Kidney tubule cell (primary cell): Measurements from ENCODE around the gene KRTAP19-6.
"Not testable (repeated sequence)": the region's sequence is repeated elsewhere in the genome, so short reads cannot be mapped to it uniquely, and the experiment has no call there.

Source experiments
- DNase-seq: peaks from one replicate; pipeline ENCODE4 v3.0.0-alpha.2; 2018; ENCODE audit warnings: low spot score

The KRTAP19-6 gene, protein sequence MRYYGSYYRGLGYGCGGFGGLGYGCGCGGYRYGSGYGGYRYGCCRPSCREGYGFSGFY

GRCh38 chr21:30541764-30542163, at the start of gene KRTAP19-6:
Gene KRTAP19-6 (minus strand): TSS chr21:30541864. CDS start chr21:30541833, 31 bp downstream.
- no peak for DNase-seq

DNA sequence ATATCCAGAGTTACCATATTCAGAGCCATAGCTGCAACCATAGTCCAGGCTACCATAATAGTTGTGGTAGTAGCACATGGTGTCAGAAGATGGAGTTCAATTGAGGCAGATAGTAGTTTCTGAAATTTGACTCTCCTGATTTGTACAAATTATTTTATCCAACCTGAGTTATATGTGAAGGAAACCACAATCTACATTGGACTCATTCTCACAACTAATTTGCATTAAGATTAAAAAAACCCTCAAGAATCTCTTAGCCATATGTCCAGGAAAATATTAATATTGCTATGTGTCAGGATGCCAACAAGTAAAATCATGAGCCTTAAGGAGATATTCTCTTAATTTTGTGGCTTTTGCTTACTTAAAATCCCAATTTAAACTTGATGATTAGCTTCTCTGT, 48.6 kb upstream of the KRTAP19-6 start, which contains the start of gene KRTAP22-2:
Gene KRTAP22-2 (minus strand): TSS at position 101 of the 400 bp plus-strand sequence.
- DNase-seq, result no peak

GRCh38 chr21:30582870-30583269, 41.2 kb upstream of the KRTAP19-6 start:
- DNase-seq, result no peak

GRCh38 chr21:30580132-30580531, 38.5 kb upstream of the KRTAP19-6 start:
- no peak for DNase-seq

DNA sequence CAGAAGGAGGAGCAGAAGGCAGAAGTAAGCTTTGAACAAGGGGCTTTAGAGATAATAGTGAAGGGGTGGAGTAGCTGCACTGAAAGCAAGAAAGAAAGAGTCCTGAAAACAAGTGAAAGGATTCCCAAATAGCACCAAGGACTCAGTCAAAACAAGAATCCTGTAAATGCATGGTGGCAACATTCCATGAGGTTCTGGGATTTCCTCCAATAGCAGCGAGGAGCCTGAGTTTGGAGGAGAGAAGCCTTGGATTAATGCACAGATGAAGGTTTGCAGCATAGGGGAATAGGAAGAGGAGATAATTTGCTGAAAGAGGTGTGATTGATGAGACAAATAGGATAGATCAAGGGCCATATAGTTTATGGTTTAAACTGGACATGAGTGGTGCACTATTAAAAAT, 37.7 kb upstream of the KRTAP19-6 start:
- DNase-seq, result no peak

GRCh38 chr21:30577766-30578165, 36.1 kb upstream of the KRTAP19-6 start:
- no peak for DNase-seq

- DNase-seq, result no peak
Measured at GRCh38 chr21:30567617-30568016, 26.0 kb upstream of the KRTAP19-6 start.

DNA sequence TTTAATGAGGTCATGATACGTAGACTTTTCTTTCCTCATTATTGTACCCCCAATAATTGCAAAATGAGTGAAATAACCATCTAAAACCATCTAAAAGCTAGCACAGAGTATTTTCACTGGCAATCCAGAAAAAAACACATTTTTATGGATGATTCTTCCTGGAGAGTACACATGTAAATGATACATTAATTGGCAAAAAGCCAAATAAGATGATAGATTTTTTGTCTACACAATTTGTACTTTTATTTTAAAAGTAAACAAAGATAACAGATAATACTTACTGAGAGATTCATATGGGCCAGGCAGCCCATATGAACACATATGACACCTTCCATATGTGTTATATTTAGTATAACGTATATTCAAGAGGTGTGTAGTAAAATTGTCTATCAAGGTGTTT, 22.0 kb upstream of the KRTAP19-6 start:
- DNase-seq, result no peak

DNA sequence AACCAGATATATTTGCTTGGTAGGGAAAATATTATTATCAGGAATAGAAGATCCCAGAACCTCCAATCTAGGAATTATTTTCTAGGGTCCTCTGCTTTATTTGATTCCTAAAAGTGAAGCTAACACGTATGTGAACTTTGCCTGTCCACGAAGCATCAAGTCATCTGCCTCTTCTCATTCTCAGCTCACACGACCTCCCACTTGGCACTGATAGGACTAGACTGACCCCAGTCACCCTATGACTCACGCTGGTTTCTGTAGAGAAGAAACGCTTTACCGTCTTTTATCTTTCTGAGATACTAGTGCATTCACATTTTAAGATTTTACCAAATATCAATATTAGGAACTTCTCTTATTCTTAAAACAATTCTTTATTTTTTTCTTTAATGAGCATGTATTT, 21.4 kb upstream of the KRTAP19-6 start:
- DNase-seq, result no peak

GRCh38 chr21:30561957-30562356, 20.3 kb upstream of the KRTAP19-6 start:
- DNase-seq, result no peak

- no peak for DNase-seq
Measured at GRCh38 chr21:30561264-30561895, 19.7 kb upstream of the KRTAP19-6 start, which contains the start of gene KRTAP19-7. Gene KRTAP19-7 (minus strand): TSS chr21:30561314. CDS start chr21:30561289, 25 bp downstream.

DNA sequence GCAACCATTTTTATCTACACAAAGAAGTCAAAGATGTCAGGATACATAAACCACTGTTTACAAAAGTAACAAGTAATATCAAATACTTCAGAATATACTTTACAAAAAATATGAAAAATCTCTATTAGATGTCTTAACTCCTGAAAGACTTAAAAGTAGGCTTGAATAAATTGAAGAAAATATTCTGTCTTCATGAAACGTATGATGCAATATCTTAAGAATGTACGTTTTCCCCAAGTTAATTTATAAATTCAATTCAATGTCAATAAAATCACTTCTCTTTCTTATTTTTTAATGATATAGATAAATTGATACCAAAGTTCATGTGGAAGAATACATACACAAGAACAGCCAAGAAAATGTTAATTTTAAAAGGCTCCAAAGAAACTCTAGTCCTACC, 13.4 kb upstream of the KRTAP19-6 start:
- DNase-seq, result no peak

DNA sequence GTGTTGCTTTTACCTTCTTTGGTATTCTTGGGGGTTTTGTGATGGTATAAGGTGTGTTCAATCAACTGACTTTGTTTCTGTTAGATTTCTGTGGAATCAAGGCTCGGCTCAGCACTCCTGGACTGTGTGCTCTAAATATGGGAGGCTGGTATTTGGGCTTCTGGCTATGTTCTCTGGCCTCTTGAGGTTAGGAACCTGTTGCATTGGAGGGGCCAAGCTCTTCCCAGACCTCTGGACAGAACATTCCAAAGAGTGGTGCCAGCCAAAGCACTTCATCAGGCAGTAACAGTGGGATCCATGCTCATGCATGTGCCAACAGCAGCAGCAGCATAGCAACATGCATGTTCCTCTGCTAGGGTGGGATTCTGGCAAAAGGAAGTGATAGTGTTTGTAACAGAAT, 11.1 kb upstream of the KRTAP19-6 start:
- DNase-seq, result no peak

DNA sequence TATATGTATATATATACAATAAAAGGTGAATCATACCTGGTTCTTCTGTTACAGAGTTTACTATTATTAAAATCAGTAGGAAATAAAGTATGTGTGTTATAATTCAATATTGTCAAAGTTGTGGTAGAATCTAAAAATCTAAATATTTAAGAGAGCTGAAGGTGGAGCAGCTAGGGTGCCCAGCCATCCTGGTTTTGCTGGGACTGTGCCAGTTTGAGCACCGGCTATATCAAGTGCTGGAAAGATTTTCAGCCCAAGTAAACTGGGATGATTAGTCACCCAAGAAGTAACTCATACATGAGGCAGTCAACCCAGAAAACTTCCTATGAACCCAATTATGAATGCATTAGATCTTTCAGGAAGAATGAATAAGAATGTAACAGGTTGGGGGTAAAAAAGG, 22.8 kb downstream of the KRTAP19-6 start:
- DNase-seq, result peak; percentile 2

- no peak for DNase-seq
Measured at GRCh38 chr21:30515681-30516080, 26.0 kb downstream of the KRTAP19-6 start.

DNA sequence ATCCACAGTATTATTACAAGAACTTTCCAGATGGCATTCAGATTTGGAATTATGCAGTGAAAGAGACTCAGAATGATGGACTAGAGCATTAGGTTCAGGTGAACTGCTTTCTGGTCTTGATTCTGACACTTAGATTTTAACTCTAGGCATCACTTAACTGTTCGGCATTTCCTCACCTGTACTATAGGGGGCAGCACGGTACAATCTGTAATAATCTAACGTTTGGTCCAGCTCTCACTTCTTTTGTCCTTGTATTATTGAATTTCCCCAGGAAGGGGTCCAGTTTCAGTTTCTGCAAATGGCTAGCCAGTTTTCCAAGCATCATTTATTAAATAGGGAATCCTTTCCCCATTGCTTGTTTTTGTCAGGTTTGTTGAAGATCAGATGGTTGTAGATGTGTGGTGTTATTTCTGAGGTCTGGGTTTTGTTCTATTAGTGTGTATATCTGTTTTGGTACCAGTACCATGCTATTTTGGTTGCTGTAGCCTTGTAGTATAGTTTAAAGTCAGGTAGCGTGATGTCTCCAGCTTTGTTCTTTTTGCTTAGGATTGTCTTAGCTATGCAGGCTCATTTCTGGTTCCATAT, 36.0 kb downstream of the KRTAP19-6 start:
- DNase-seq, result not testable (repeated sequence)

- DNase-seq, result no peak
Measured at GRCh38 chr21:30502041-30502440, 39.6 kb downstream of the KRTAP19-6 start, which contains the start of gene KRTAP19-5. Gene KRTAP19-5 (minus strand): TSS chr21:30502141. CDS start chr21:30502090, 51 bp downstream.

DNA sequence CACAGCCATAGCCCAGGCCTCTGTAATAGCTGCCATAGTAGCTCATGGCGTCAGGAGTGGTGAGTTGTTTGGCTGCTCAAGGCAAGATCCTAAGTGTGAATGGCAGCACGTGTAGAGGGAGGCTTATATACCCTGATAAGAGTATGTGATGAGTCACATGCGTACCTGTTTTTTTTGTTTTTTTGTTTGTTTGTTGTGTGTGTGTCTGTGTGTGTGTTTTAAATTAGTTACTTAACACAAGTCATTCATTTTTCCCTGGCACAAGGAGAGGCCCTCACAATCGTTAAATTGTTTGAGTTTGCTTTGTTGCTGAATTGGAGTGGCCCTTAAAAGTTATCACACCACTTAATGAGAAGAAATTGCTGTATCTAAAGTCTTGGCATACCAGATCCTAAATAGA, 44.6 kb downstream of the KRTAP19-6 start, which contains the start of gene KRTAP19-4:
Gene KRTAP19-4 (minus strand): TSS at position 101 of the 400 bp plus-strand sequence. CDS start 55 bp downstream, at position 46.
- no peak for DNase-seq

- no peak for DNase-seq
Measured at GRCh38 chr21:30491963-30492428, 49.7 kb downstream of the KRTAP19-6 start, which contains the start of gene KRTAP19-3. Gene KRTAP19-3 (minus strand): TSS chr21:30492013. CDS start chr21:30491957, 56 bp downstream.
